ENCODE measurements around the gene ALS2CL.

The ALS2CL gene

GRCh38 chr3:46629551-46630517, 63.6 kb downstream of the ALS2CL start:
- DNase-seq (ENCODE audit: low read depth), result peak; percentile 77

GRCh38 chr3:46628901-46629369, 64.5 kb downstream of the ALS2CL start:
- no peak for DNase-seq (ENCODE audit: low read depth)

GRCh38 chr3:46627078-46627477, 66.4 kb downstream of the ALS2CL start:
- DNase-seq (ENCODE audit: low read depth), result no peak

- no peak for DNase-seq (ENCODE audit: low read depth)
Observed at GRCh38 chr3:46626039-46626438, 67.4 kb downstream of the ALS2CL start.

- DNase-seq (ENCODE audit: low read depth), result no peak
Observed at GRCh38 chr3:46624975-46625490, 68.4 kb downstream of the ALS2CL start.

- no peak for DNase-seq (ENCODE audit: low read depth)
Observed at GRCh38 chr3:46624533-46624932, 68.9 kb downstream of the ALS2CL start.

GRCh38 chr3:46619845-46620778, 73.4 kb downstream of the ALS2CL start:
- DNase-seq (ENCODE audit: low read depth), result no peak
